Bladder microvascular endothelial cell (primary cell): Measurements from ENCODE around the gene ATP5PF. TPM values are rescaled to one million over a fixed set of nuclear protein-coding genes. Genes with fewer than 3 reads are reported as not detected.

ENCODE experiments used
- total RNA-seq: library from RNA; depleted of rRNA; stranded (reverse); fragments of >200 nt; gene quantifications from 2 replicates; pipeline ENCODE4 v1.2.3, GENCODE V29; 2014

The ATP5PF gene
- 43.6 and 49.9 TPM in 2 replicates for total RNA-seq

GRCh38 chr21:25734904-25735645, at the start of gene ATP5PF, which contains the start of gene GABPA:
ATP5PF (minus strand) TSS chr21:25734904; CDS start chr21:25729794, 5,110 bp downstream.
GABPA (plus strand) TSS chr21:25734972; CDS start chr21:25741599, 6,627 bp downstream.

Other genes starting within 250 kb of the ATP5PF start
- gene MRPL39, start 127.4 kb downstream of the ATP5PF start, total RNA-seq, result 28.0 and 34.5 TPM in 2 replicates
- 3.9 and 6.7 TPM in 2 replicates for gene JAM2, start 95.6 kb downstream of the ATP5PF start, total RNA-seq
- 22.2 and 33.5 TPM in 2 replicates for gene GABPA, start 68 bp upstream of the ATP5PF start, total RNA-seq